OCI-LY1 (cell line): ENCODE measurements around the gene DLX5.

Experiments
- EZH2 ChIP-seq: fragments of 200-600 bp; sonication (generic), shearing (Covaris generic); IDR thresholded peaks from 2 replicates; pipeline ENCODE4 v1.8.0; 2017; ENCODE audit warnings: borderline replicate concordance, mixed run types, mild to moderate bottlenecking, antibody characterized with exemption, low read length, moderate library complexity, mixed read lengths
- TF ChIP-seq, protein P1 (sequence below): fragments of 200-600 bp; sonication (generic), shearing (Covaris generic); IDR thresholded peaks from 2 replicates; pipeline ENCODE4 v1.5.1; 2017; ENCODE audit warnings: mild to moderate bottlenecking, antibody characterized with exemption, low read length, moderate library complexity, mixed read lengths

DNA sequence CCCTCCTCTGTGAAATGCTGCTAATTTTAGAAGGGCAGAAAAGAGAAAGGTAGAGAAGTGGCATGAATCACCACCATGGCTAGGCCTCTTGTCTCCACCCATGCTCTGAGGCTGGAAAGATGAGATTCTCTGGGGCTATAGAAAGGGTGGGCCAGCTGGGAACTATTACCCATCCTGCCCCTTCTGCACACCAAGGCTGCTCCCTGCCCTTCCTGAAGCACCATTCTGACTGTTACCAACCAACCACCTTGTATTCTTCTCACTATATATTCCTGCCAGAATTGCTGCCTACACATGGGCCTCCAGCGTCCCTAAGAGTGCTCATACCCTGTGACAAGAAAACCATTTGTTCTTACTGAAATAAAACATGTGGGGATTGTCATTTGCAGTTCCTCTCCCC is 30.7 kb downstream of the DLX5 start:
- TF ChIP-seq, protein P1, sequence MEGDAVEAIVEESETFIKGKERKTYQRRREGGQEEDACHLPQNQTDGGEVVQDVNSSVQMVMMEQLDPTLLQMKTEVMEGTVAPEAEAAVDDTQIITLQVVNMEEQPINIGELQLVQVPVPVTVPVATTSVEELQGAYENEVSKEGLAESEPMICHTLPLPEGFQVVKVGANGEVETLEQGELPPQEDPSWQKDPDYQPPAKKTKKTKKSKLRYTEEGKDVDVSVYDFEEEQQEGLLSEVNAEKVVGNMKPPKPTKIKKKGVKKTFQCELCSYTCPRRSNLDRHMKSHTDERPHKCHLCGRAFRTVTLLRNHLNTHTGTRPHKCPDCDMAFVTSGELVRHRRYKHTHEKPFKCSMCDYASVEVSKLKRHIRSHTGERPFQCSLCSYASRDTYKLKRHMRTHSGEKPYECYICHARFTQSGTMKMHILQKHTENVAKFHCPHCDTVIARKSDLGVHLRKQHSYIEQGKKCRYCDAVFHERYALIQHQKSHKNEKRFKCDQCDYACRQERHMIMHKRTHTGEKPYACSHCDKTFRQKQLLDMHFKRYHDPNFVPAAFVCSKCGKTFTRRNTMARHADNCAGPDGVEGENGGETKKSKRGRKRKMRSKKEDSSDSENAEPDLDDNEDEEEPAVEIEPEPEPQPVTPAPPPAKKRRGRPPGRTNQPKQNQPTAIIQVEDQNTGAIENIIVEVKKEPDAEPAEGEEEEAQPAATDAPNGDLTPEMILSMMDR = no peak
- TF ChIP-seq EZH2 = no peak
